HepG2 (cell line): ENCODE results near the gene MIOS. TPM values are rescaled to one million over a fixed set of nuclear protein-coding genes. Genes with fewer than 3 reads are reported as not detected.

Experiments
- JUNB ChIP-seq: sonication (generic); formaldehyde crosslinking; IDR thresholded peaks from 2 replicates; pipeline ENCODE4 v1.8.0; 2022; ENCODE audit warnings: missing genetic modification reagents, mild to moderate bottlenecking, borderline replicate concordance
- RFXAP ChIP-seq: sonication (generic); formaldehyde crosslinking; IDR thresholded peaks from 2 replicates; pipeline ENCODE4 v1.4.0; 2020; ENCODE audit warnings: missing genetic modification reagents, borderline replicate concordance
- ZNF383 ChIP-seq: sonication (generic); formaldehyde crosslinking; IDR thresholded peaks from 2 replicates; pipeline ENCODE4 v1.4.0; 2020; ENCODE audit warnings: missing genetic modification reagents, mild to moderate bottlenecking, borderline replicate concordance
- ZNF660 ChIP-seq: sonication (generic); formaldehyde crosslinking; IDR thresholded peaks from 2 replicates; pipeline ENCODE4 v1.5.1; 2020; ENCODE audit warnings: mild to moderate bottlenecking, low read depth, missing genetic modification reagents, borderline replicate concordance
- ZNF761 ChIP-seq: sonication (generic); formaldehyde crosslinking; conservative IDR thresholded peaks from 2 replicates; pipeline ENCODE4 v1.4.0; 2020; ENCODE audit warnings: mild to moderate bottlenecking, missing genetic modification reagents
- ZNF775 ChIP-seq: sonication (generic); formaldehyde crosslinking; IDR thresholded peaks from 2 replicates; pipeline ENCODE4 v1.4.0; 2020; ENCODE audit warnings: missing genetic modification reagents, mild to moderate bottlenecking, moderate library complexity, borderline replicate concordance
- polyA plus RNA-seq, 8 experiments: library from polyadenylated mRNA; depleted of rRNA in 3 of 8; stranded (reverse) in 7 of 8; unstranded in 1 of 8; fragments of >200 nt; fragmentation: Illumina TruSeq in 4 of 8; extraction: Trizol in 4 of 8; gene quantifications; 2 replicates each; pipeline versions ENCODE4 v1.2.1 to v1.2.3, GENCODE V29; 2011 to 2016; ENCODE audit warnings: low read depth in 4 of 8, missing spikeins in 1 of 8, mixed read lengths in 1 of 8; ENCODE audit not compliant: insufficient read depth in 1 of 8
- total RNA-seq, 5 experiments: library from RNA; depleted of rRNA; stranded (reverse); fragments of >200 nt; fragmentation: Illumina TruSeq; extraction: Trizol; gene quantifications; 2 replicates each; pipeline ENCODE4 v1.2.3, GENCODE V29; 2016; ENCODE audit warnings: low read depth in 1 of 5
- TF ChIP-seq, protein P1 (sequence below): sonication (generic); formaldehyde crosslinking; conservative IDR thresholded peaks from 2 replicates; pipeline ENCODE4 v1.8.1; 2023; ENCODE audit warnings: missing genetic modification reagents
- TF ChIP-seq, protein P2 (sequence below): sonication (generic); formaldehyde crosslinking; IDR thresholded peaks from 2 replicates; pipeline ENCODE4 v1.9.0; 2021; ENCODE audit warnings: mild to moderate bottlenecking, missing genetic modification reagents
- TF ChIP-seq, protein P3 (sequence below): sonication (generic); formaldehyde crosslinking; IDR thresholded peaks from 2 replicates; pipeline ENCODE4 v1.4.0; 2020; ENCODE audit warnings: missing genetic modification reagents, borderline replicate concordance
- TF ChIP-seq, protein P4 (sequence below): sonication (generic); formaldehyde crosslinking; IDR thresholded peaks from 2 replicates; pipeline ENCODE4 v1.4.0; 2020; ENCODE audit warnings: low read depth, missing genetic modification reagents

Gene MIOS
- total and polyA plus RNA-seq, 2 of the 13 experiments (the other 11 are each of a cell fraction or from before 2014, with no cell fraction given), result 15.2 to 33.5 TPM

DNA sequence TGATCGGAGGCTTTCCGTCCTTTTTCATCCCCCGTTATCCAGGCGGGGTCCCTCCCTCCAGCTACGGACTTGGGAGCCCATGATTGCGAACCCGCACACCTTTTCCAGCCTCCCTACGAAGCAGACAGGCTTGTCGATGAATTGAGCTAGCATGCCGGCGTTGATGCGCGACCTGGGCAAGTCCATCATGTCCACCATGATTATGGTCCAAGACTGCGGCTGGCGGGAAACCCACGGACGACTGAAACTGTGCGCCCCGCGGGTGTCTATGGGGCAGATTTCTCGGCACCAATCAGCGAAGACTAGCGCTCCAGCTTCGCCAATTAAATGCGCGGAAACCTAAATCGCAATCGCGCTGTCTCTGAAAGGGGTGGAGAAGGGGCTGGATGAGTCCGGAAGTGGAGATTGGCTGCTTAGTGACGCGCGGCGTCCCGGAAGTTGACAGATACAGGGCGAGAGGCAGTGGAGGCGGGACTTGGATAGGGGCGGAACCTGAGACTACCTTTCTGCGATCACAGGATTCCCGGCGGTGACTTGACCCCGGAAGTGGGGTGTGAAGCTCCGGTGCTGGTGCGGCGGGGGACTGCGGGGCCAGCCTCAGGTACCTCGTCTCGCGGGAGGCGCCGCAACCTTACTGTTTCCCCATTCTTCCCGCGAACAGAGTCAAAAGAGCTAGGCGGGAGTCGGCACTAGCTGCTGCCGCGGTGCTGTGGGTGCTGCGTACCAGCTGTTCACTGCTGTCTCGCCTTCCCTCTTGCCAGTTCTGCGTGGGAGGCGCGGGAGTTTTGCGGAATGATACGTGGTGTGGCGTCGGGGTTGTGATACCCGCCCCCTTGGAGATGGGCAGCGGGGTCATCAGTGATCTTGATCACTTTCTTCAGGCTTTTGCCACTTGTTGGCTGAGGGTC is 73.8 kb downstream of the MIOS start, which contains the start of gene UMAD1 (continued):
- TF ChIP-seq, protein P1, sequence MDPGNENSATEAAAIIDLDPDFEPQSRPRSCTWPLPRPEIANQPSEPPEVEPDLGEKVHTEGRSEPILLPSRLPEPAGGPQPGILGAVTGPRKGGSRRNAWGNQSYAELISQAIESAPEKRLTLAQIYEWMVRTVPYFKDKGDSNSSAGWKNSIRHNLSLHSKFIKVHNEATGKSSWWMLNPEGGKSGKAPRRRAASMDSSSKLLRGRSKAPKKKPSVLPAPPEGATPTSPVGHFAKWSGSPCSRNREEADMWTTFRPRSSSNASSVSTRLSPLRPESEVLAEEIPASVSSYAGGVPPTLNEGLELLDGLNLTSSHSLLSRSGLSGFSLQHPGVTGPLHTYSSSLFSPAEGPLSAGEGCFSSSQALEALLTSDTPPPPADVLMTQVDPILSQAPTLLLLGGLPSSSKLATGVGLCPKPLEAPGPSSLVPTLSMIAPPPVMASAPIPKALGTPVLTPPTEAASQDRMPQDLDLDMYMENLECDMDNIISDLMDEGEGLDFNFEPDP (CRISPR knock-in tag), result no peak
- TF ChIP-seq ZNF383 (CRISPR knock-in tag) (no peak; the same call in 1 of the 2 replicates), ZNF775 (CRISPR knock-in tag) (no peak), RFXAP (CRISPR knock-in tag) (peak; percentile 95), JUNB (CRISPR knock-in tag) (no peak), ZNF660 (CRISPR knock-in tag) (no peak), ZNF761 (0 out of 2 replicates have a peak, but pooled peaks have one; percentile 48)
- TF ChIP-seq, protein P2, sequence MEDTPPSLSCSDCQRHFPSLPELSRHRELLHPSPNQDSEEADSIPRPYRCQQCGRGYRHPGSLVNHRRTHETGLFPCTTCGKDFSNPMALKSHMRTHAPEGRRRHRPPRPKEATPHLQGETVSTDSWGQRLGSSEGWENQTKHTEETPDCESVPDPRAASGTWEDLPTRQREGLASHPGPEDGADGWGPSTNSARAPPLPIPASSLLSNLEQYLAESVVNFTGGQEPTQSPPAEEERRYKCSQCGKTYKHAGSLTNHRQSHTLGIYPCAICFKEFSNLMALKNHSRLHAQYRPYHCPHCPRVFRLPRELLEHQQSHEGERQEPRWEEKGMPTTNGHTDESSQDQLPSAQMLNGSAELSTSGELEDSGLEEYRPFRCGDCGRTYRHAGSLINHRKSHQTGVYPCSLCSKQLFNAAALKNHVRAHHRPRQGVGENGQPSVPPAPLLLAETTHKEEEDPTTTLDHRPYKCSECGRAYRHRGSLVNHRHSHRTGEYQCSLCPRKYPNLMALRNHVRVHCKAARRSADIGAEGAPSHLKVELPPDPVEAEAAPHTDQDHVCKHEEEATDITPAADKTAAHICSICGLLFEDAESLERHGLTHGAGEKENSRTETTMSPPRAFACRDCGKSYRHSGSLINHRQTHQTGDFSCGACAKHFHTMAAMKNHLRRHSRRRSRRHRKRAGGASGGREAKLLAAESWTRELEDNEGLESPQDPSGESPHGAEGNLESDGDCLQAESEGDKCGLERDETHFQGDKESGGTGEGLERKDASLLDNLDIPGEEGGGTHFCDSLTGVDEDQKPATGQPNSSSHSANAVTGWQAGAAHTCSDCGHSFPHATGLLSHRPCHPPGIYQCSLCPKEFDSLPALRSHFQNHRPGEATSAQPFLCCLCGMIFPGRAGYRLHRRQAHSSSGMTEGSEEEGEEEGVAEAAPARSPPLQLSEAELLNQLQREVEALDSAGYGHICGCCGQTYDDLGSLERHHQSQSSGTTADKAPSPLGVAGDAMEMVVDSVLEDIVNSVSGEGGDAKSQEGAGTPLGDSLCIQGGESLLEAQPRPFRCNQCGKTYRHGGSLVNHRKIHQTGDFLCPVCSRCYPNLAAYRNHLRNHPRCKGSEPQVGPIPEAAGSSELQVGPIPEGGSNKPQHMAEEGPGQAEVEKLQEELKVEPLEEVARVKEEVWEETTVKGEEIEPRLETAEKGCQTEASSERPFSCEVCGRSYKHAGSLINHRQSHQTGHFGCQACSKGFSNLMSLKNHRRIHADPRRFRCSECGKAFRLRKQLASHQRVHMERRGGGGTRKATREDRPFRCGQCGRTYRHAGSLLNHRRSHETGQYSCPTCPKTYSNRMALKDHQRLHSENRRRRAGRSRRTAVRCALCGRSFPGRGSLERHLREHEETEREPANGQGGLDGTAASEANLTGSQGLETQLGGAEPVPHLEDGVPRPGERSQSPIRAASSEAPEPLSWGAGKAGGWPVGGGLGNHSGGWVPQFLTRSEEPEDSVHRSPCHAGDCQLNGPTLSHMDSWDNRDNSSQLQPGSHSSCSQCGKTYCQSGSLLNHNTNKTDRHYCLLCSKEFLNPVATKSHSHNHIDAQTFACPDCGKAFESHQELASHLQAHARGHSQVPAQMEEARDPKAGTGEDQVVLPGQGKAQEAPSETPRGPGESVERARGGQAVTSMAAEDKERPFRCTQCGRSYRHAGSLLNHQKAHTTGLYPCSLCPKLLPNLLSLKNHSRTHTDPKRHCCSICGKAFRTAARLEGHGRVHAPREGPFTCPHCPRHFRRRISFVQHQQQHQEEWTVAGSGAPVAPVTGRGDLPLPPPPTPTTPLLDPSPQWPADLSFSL (CRISPR knock-in tag), result no peak
- TF ChIP-seq, protein P3, sequence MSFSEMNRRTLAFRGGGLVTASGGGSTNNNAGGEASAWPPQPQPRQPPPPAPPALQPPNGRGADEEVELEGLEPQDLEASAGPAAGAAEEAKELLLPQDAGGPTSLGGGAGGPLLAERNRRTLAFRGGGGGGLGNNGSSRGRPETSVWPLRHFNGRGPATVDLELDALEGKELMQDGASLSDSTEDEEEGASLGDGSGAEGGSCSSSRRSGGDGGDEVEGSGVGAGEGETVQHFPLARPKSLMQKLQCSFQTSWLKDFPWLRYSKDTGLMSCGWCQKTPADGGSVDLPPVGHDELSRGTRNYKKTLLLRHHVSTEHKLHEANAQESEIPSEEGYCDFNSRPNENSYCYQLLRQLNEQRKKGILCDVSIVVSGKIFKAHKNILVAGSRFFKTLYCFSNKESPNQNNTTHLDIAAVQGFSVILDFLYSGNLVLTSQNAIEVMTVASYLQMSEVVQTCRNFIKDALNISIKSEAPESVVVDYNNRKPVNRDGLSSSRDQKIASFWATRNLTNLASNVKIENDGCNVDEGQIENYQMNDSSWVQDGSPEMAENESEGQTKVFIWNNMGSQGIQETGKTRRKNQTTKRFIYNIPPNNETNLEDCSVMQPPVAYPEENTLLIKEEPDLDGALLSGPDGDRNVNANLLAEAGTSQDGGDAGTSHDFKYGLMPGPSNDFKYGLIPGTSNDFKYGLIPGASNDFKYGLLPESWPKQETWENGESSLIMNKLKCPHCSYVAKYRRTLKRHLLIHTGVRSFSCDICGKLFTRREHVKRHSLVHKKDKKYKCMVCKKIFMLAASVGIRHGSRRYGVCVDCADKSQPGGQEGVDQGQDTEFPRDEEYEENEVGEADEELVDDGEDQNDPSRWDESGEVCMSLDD, result no peak
- TF ChIP-seq, protein P4, sequence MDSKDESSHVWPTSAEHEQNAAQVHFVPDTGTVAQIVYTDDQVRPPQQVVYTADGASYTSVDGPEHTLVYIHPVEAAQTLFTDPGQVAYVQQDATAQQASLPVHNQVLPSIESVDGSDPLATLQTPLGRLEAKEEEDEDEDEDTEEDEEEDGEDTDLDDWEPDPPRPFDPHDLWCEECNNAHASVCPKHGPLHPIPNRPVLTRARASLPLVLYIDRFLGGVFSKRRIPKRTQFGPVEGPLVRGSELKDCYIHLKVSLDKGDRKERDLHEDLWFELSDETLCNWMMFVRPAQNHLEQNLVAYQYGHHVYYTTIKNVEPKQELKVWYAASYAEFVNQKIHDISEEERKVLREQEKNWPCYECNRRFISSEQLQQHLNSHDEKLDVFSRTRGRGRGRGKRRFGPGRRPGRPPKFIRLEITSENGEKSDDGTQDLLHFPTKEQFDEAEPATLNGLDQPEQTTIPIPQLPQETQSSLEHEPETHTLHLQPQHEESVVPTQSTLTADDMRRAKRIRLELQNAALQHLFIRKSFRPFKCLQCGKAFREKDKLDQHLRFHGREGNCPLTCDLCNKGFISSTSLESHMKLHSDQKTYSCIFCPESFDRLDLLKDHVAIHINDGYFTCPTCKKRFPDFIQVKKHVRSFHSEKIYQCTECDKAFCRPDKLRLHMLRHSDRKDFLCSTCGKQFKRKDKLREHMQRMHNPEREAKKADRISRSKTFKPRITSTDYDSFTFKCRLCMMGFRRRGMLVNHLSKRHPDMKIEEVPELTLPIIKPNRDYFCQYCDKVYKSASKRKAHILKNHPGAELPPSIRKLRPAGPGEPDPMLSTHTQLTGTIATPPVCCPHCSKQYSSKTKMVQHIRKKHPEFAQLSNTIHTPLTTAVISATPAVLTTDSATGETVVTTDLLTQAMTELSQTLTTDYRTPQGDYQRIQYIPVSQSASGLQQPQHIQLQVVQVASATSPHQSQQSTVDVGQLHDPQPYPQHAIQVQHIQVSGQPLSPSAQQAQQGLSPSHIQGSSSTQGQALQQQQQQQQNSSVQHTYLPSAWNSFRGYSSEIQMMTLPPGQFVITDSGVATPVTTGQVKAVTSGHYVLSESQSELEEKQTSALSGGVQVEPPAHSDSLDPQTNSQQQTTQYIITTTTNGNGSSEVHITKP, result no peak; the same call in none of the 2 replicates
